HG03378 (cell line): ENCODE results near the gene TENT4A.

Experiments
- ATAC-seq: cut with Tn5 transposase; IDR thresholded peaks from one replicate; pipeline ENCODE4 v1.9.1; 2021; ENCODE audit warnings: mild to moderate bottlenecking, moderate library complexity; ENCODE audit not compliant: unreplicated experiment

The TENT4A gene

DNA sequence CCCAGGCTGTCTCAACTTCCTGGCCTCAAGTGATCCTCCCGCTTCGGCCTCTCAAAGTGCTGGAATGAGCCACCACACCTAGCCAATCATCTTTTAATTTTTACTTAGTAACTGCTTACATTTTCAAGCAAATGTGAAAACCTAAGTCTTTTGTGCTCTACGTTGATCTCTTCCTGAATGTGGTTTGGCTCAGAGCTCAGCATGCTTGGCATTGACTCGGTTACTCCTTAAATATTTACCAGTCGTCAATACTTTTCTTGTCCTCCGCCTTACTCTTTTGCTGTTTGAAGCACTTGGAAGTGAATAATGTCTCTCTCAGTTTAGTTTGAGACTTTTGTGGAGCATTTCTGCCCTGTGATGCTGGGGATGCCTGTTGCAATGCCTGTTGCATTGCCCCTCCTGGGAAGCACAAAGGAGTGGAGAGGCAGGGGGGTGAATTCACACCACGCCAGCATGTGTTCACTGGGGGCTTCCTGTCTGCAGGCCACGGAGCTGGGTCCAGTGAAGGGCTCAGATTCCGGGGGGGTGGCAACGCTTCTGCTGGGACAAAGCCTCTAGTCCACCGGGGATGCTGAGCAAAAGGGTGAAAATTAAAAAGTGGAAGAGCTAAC lies 13.1 kb upstream of the TENT4A start:
- ATAC-seq: no peak

DNA sequence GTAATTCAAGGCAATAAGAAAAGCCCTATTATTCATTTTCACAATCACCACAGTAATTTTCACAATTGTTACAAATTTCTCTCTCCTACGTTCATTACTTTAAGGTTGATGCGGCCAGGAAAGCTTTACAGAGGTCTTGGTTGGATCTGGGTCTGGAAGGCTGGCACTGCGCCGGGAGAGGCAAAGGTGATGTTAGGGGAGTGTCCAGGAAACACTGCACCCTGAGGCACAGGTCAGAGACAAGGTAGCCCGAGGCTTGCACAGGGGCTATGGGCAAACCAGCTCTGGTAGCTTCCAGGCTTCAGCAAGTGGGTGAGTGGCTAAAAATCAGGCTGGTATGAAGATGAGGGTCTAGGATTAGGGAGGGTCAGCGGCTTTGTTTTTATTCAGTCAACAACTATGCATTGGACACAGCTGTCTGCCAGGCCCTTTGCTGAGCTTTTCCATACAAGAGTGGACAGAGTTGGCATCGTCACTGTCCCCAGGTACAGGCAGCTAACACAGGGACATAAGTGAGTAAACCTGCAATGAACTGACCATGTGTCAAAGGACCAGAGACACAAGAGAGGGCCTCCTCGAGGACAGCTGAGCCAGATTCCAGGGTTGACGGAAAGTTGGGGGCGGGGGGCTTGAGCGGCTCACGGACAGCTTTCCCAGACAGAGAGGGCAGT lies 12.4 kb upstream of the TENT4A start:
- ATAC-seq: no peak

DNA sequence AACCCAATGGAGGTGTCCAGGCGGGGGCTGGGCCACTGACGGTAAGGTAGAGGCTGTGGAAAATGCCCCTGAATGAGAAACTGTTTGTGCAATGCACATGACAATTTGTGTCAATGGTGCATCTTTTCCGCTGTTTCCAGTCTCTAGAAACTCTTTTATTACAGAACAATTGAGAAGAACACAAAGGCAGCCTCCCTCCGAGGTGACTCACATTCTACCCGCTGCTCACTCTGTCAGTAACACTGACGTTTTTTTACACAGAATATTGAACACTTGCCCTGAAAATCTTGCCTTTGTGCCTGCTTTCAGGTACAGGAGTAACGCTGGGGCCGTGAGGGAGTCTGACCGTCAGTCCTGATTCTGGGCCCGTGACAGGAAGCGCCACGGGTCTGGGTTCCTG lies 11.7 kb upstream of the TENT4A start:
- ATAC-seq: no peak

DNA sequence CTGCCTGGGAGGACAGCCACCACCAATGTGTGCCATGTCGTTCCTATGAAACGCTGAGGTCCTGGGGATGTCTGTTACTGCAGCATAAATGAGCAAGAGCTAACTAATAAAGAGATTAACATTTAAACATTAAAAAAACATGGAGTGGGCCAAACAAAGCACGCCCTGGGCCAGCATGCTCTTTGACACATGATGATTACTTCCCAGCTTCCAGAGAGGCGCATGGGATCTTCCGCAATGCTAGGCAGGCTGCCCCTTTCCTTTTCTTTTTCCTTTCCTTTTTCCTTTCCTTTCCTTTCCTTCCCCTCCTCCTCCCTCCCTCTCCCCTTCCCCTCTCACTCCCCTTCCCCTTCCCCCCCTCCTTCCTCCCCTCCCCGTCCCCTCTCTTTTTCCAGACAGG lies 10.6 kb upstream of the TENT4A start:
- ATAC-seq: no peak

DNA sequence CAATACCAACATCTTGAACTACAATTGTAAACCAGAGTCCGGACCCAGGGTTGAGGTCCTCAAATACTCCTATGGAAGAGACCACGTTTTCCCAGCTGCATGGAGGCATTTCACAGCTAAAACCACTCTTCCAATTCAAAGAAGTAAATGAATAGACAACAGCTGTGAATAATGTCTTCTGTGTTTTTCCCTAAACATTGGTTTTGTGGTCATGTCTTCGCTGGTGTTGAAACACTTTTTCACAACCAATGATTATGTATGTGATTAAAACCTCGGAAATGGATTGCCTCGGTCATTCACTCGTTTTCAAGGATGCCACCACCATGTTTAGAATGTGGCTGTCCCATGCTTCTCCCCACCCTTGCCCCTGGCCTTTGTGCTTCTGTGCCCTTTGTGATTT lies 9.4 kb upstream of the TENT4A start:
- no peak for ATAC-seq

DNA sequence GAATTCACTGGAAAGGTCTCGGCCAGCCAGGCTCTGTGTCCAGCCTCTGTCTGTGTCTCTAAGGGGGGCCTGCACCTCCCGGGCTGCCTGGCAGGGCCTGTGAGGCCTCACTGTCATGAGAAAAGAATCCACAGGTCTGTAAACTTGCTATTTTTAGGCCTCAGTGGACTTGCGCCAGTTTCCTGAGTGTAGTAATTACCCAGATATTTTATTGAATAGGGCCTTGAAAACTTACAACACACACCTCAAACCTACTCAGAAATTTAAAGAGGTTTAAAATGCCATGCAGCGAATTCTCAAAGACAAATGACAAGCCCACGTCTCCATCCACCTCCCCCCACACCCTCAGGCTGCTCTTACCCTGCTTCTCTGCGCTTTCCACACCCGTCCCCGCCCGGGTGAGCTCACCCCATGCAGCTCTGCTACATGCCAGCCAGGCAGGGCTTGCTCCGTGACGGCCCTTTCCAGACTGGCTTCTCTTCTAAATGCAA lies 8.8 kb upstream of the TENT4A start:
- ATAC-seq: no peak

DNA sequence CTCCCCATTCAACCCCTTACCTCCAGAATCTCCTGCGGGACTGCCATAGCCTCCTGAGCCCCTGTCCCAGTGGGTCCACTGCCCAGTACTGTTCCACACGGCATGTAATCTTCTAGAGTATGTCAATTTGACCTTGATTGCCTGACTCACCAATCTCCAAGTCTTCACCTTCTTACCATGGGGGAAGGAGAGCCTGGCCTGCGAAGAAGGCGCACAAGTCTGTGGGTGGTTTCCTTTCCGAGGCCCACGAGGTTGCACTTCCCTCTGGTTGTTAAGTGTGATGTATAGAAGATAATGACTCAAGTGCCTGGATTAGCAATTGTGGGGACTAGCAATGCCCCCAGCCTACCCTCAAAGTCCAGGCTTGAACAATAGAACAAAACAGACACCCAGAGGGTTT lies 8.1 kb upstream of the TENT4A start:
- peak; percentile 75 for ATAC-seq

DNA sequence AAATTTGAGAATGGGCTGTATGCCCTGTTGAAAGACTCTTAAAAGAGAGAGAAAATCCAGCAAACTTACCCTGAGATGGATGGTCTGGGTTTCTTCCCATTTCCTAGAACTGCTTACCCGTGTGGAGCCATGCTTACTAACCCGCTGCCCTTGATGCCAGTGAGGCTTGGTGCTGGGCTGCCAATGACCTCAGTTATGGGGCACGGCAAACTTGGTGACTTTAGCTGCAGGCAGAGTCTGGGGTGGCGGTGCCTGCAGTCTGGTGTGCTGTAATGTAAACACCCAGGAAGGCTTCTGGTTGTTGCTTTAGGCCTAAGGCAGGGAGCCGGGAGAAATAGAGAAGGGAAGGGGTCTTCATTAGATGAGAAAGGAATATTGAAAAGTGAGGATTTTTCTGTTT lies 7.3 kb upstream of the TENT4A start:
- ATAC-seq: no peak

DNA sequence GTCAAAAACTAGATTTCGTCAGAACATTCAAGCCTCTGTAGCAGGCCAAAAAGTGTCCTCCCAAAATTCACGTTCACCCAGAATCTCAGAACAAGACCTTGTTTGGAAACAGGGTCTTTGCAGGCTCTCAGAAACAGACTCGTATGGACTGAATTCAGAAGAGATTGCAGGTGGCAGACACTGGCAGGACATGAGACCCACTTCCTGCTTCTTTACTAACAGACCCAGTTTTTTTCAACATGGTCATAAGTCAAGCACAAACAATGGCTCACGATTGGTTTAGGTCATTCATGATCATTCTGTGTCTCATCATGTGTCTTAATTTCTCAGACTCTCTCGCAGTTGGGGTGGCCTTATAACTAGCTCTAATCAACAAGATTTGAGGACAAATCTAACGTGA lies 5.4 kb upstream of the TENT4A start:
- ATAC-seq: no peak

DNA sequence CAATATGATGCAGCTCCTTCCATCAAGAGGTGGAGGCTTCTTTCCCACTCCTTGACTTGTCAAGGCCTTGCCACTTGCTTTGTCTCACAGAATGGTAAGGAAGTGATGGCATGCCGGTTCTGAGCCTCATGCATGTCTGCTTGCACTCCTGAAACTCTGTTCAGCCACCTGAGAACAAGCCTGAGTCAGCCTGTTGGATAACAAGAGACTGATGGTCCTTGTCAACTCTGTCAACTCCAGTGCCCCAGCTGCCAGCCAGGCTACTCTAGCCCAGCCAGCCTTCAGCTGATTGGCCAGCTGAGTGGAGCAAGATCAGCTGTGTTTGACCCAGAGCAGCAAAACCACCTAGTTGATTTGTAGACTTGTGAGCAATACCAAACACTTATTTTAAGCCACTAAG lies 4.4 kb upstream of the TENT4A start:
- no peak for ATAC-seq

DNA sequence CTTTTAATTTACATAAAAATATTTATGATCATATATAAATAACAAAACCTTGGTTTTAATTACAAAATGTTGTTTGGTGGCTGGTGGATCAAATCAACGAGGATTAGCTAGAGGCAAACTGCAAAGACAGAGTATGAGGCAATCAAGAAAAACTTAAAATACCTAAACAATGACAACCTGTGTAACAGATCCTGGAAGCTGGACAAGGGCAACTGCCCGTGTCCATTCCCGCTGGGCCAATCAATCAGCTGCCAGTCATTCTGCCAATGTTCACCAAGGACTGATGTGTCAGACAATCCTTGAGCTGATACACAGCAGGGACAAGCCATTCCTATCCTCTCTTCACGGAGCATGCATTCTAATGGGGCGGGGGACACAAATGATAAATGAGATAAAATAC lies 3.2 kb upstream of the TENT4A start:
- no peak for ATAC-seq

DNA sequence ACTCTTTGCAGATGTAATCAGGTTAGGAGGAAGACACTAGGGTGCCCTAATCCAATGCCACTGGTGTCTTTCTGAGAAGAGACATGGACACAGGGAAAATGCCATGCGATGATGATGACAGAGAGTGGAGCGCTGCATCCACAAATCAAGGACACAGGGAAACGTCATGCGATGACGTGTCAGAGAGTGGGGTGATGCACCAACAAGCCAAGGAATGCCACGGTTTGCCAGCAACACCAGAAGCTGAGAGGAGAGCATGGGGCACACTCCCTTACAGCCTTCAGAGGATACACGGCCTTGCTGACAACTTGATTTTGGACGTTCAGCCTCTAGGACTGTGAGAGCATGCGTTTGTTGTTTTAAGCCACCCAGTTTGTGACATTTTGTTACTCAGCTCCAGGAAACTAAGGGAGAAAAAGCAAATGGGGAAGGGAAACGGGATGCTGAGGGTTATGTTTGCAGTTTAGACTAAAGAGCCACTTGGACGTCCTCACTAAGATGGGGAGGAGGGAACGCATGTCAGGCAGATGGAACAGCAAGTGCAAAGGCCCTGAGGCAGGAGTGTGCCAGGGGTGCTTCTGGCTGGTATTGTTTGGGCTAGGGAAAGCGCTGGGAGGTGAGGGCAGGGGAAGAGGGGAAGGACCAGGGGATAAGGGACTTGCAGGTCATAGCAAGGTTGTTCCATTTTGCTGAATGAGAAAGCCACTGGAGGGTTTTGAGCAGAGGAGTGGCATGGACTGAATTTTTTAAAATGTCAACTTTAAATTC lies 2.5 kb upstream of the TENT4A start:
- ATAC-seq: no peak

DNA sequence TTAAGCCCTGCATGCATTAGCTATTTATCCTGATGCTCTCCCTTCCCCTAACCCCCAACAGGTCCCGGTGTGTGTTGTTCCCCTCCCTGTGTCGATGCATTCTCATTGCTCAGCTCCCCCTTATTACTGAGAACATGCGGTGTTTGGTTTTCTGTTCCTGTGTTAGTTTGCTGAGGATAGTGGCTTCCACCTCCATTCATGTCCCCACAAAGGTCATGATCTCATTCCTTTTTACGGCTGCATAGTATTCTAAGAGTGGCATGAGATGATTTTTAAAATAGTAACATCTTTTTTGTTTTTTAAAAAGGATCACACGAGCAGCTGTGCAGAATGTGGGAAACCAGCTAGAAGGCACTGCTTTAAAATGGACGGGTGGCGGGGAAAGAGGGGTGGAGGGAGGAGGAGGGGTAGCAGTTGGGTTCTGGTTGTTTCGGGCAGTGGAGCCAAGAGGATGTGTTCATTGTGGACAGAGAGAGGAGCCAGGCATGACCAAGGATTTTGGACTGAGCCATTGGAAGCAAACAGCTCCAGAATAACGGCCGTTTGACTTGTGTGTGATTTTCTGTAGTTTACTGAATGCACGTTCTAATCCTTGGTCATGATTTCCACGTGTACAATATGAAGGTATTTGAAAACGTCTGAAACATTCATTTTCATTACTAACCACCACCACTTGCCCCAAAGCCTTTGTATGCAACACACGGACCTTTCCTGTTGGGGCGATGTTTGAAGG lies 1.7 kb upstream of the TENT4A start:
- no peak for ATAC-seq

DNA sequence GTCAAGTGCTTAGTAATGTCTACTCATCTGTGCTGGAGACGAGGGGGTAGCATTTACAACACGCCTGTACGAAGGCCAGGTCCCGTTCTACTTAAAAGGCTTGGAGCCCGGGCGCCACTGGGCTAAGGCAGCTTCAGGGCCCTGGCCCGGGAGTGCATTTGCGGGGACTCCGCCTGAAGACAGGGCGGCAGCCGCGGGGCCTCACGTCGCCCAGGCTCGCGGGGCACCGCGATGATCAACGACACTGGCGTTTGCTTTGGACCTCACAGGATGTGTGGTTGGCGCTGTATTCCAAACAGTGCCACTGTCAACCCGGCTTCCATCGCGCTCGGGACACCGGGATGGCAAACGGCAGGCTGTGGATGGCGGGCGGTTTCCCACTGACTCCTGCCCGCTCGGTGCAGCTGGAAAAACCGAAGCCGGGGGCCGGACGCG lies 1.1 kb upstream of the TENT4A start:
- peak; percentile 21 for ATAC-seq

DNA sequence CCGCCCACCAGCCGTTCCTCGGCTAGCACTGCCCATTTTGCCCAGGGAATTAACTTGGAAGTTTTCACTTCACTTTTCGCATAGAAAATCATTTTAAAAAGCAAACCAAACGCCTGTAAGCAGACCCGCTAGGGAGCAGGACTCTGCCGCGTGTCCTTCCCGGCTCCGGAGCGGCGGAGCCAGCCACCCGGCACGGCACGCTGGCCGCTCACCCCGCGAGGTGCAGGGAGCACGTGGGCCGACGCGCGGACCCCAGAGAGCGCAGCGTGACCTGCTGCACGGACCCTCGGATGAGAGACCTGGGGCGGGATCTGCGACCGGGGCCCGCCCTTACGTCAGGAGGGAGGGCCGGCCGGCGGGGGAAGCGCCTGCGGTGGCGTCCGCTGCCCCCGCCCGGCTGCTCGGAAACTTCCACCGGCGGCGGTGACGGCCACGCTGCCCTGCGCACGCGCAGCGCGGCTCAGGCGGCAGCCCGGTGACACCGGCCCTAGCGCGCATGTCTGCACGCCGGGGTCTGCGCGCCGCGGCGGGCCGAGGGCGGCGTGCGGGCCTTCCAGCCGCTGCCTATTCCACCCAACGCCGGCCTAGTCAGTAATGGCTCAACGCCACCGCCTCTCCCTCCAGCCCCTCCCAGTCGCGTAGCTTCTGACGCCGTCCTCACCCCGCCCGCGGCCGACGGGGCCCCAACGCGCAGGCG lies 507 bp upstream of the TENT4A start:
- ATAC-seq: peak; percentile 50

DNA sequence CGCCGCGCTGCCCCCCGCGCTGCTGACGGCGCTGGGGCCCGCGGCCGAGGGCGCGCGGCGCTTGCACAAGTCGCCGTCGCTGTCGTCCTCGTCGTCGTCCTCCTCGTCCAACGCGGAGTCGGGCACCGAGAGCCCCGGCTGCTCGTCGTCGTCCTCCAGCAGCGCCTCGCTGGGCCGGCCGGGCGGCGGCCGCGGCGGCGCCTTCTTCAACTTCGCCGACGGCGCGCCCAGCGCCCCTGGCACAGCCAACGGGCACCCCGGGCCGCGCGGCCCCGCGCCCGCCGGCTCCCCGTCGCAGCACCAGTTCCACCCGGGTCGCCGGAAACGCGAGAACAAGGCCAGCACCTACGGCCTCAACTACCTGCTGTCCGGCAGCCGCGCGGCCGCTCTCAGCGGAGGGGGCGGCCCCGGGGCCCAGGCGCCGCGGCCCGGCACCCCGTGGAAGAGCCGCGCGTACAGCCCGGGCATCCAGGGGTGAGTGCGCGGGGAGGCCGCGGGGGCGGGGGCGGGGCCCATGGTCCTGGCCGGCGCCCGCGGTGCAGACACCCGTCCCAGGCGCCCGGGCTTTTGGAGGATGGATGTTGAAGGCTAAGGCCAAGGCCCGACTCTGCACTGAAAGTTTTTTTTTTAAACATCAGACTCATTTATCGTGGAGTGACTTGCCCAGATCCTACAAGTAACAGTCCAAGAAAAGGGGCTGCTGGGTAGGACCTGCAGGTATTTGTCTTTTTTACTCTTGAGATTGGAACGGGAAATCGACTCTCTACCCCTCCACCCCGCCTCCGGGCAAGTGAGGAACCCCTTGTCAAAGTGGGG lies 1.2 kb downstream of the TENT4A start:
- no peak for ATAC-seq

DNA sequence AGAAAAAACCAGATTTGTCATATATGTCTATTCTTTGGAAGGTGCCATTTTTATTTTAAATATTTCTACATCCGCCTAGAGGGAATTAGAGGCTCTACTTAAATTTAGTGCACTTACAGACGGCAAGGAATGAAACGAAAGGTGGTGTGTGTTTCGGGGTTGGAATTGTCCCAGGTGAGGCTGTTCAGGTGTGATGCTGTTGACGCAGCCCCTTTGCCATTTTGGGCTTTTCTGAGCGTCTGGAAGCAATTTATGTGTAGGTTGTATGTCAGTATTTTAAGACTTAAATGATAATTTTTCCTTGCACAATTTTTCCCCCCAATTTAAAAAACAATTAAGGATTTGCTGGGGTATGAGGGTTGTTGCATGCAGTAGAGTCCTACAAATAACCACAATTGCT lies 2.0 kb downstream of the TENT4A start:
- ATAC-seq: no peak

DNA sequence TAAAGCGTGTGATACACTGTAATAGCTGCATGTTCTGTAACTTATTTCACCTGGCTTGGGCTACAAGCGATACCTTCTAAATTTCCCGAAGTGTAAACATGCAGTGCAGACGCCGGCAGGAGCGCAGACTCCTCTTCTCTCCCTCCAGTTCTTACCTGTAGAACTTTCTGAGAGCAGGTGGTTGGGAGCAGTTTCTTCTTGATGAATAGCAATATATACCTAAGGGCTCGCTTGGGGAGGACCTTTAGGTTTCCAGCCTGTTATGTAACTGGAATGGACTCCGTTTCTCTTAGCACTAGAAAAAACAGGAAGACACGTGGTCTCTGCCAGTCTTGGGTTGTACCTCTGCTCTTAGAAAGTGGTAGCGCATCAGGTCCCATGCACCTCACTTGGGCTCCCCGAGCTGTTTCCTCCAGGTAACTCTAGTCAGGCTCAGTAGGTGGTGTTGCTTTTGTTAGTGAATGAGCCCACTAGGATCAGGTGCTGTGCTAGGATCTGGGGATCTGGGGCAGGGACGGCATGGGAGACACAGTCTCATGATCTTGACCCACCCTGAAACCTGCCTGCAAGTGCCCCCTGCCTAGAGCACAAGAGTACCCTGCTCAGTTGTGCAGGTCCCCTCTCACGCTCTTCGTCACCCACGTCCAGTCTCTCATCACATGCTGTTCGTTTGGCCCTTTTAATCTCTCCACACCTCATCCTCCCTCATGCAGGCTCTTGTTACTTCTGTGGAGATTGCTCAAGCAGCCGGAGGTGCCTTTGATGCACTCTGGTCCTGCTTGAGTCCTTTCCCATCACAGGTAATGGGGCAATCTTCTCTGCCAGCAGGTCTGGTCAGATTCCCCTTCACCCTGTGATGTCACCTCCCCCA lies 2.8 kb downstream of the TENT4A start:
- no peak for ATAC-seq

DNA sequence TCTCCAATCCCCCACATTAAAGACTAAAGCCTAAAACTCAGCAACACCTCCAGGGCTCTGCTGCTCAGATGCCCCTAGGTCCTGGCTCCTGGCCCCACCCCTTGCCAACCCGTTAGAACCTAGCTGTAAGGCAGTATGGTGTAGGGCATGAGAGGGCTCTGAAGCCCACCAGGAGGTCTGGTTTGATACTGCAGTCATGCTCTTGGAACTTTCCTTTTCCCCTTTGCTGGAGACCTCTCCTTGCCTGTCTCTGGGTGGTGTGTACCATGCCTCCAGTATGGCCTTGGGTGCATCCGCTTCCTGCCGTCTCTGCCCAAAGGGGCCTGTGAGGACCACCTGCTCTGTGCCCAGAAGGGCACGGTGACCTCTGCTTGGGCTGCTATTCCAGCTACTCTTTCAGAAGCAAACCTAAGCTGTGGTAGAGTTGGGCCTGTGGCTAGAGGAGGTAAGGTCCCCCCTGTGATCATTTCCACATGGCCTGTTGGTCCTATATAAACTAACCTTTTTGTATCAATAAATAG lies 3.5 kb downstream of the TENT4A start:
- ATAC-seq: no peak
